GM19372 (cell line): ENCODE results near the gene POLDIP3.
"Not testable (repeated sequence)": the region's sequence is repeated elsewhere in the genome, so short reads cannot be mapped to it uniquely, and the experiment has no call there.

Experiments
- ATAC-seq: cut with Tn5 transposase; IDR thresholded peaks from one replicate; pipeline ENCODE4 v1.9.1; 2021; ENCODE audit warnings: mild to moderate bottlenecking, low read depth, moderate library complexity; ENCODE audit not compliant: unreplicated experiment

The POLDIP3 gene

DNA sequence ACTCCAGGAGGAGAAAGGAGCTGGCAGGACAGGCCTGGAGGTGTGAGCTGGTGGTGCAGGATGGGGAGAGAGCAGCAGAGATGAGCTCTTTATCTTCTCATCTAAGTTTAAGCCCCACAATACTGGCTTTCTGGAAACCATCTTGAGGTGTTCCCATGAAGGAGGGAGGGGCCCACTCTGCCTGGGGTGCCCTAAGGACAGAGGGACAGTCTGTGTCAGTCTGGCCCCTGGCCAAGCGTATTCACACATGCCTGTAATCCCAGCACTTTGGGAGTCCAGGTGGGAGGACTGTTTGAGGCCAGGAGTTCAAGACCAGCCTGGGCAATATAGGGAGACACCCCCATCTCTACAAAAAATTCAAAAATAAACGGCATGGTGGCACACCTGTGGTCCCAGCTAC is 52.0 kb downstream of the POLDIP3 start:
- no peak for ATAC-seq

DNA sequence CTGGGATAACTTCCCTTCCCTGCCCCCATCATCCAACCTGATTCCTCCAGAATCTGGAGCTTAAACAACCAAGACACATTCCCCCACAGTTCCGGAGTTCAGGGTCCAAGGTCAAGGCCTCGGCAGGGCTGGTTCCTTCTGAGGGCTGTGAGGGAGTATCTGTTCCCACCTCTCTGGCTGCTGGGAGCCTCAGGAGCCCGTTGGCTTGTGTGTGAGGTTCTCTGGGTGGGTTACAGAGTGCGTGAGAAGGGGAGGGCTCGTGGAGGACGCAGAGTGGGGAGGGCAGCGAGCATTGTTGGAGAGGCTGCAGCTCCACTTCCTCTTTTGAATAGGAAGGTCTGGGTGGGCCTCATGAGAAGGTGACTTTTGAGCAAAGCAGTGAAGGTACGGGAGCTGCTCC is 52.4 kb downstream of the POLDIP3 start:
- no peak for ATAC-seq

DNA sequence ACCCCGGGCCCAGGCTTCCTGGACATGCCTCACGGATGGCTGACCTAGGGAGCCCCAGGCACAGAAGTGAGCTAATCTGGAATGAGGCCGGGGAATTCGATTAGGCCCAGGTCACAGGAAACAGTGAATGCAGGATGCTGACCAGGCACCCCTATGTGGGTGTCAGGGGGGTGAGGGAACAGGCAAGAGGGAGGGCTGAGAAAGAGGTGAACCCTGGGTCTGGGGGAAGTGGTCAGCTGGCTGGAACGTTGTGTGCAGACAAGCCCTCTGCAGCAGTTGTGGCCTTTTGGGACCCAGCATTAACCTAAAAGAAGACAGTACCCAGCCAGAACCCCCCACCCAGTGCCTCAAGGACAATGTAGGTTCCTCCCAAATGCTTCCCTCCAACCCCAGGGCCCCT is 52.8 kb downstream of the POLDIP3 start:
- no peak for ATAC-seq

DNA sequence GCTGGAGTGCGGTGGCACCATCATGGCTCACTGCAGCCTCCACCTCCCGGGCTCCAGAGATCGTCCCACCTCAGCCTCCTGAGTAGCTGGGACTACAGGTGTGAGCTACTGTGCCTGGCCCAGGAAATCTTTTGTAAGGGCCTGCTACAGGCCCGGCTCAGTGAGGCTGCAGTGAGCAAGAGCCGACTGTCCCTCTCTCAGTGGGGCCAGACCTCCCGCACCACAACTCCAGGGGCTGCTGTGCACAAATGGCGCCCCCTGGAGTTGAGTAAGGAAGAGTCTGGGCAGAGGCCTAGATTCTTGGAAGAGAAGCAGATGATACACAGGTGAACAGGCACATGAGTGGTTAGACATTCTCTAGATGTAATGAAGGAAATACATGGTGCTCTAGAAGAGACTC is 53.9 kb downstream of the POLDIP3 start:
- ATAC-seq, result no peak

DNA sequence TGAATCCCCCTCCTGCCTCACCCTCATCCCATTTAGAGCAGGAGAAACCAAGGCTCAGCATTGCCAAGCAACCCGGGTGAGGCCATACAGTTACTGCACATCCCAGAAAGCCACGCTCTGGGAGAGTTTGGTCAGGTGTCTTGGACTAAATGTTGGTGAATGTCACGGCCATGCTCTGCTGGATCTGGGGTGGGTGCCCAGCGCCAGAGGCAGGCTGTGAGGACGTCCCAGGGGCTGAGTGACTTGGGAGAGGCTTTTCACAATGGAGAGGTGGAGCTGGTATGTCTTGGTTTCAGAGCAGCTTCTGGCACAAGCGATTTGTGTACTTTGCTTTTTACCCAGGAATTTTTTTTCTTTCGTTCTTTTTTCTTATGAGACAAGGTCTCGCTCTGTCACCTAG is 54.3 kb downstream of the POLDIP3 start:
- ATAC-seq, result no peak

DNA sequence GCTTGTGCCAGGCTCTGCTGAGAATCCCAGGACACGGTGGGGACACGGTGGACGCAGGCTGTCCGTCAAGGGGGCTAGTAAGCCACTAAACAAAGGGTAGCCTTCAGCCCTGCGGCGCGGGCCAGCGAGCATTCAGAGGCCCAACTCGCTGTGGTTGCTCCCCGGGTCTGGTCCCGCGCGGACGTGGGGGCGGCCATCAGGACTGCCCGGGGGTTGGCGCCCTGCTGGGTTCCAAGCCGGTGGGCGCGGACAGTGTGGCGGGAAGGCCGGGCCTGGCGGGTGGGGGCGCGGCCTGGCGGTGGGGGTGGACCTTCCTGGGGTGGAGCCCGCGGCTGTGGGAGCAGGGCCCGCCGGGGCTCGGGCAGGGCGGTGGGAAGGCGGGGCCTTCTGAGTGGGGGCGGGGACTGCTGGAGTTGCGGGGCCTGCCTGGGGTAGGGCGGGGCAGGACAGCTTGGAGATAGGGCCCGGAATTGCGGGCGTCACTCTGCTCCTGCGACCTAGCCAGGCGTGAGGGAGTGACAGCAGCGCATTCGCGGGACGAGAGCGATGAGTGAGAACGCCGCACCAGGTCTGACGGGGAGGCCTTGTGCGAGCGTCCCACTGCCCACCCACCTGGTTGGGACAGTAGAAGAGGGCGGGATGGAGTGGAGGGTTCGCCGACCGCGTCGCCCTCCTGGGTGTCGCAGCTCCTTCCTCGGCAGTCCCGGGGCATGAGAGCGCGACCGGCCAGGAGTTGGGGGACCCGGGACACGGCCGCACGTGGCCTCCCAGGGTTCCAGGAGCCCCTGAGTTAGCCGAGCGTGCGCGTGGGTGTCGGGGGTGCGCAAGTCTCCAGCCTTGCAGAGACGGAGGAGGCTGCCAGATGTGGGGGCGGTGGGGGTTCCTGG is 61.0 kb downstream of the POLDIP3 start, which contains the start of gene SERHL2:
Gene SERHL2 (plus strand): TSS at position 482 of the 887 bp plus-strand sequence. CDS start 65 bp downstream, at position 547.
- ATAC-seq, result no peak

DNA sequence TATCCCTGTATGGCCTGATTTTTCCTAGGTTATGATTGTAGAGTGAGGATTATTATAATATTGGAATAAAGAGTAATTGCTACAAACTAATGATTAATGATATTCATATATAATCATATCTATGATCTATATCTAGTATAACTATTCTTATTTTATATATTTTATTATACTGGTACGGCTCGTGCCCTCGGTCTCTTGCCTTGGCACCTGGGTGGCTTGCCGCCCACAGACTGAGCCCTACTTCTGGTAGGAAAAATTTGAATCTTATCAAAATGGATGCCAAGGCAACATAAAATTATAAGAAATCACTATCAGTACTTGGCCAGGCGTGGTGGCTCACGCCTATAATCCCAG is 62.4 kb downstream of the POLDIP3 start:
- not testable (repeated sequence) for ATAC-seq

DNA sequence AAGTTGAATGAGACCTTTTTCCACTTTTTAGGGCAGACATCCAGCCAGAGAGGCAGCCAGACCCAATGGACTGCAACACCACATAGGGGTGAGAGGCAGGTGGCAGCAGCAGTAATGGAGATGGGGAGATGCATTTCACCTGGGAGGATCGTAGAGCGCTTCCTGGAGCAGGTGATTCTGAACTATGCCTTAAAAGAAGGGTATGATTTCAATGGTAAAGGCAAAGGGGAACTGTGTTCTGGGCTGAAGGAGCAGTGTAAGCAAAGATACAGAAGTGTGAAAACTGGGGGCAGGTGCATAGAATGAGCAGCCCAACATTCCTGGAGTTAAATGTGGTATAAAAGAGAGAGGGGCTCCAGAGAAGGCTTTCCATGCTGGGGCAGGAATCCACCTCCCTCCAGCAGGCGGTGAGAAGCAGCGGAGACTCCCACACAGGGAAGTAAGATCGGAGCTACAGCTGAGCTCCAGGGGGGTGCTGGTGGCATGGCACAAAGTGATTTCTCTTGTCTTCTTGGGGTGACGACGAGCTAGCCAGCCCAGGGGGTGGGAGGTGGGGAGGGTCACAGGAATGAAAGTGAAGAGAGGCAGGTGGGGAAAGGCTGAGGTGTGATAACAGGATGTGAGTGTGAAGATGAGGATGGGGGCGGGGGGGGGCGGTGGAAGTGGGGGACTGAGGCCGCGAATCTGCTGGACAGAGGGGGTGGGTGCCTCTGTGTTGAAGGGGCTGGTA is 65.2 kb downstream of the POLDIP3 start:
- ATAC-seq, result no peak

DNA sequence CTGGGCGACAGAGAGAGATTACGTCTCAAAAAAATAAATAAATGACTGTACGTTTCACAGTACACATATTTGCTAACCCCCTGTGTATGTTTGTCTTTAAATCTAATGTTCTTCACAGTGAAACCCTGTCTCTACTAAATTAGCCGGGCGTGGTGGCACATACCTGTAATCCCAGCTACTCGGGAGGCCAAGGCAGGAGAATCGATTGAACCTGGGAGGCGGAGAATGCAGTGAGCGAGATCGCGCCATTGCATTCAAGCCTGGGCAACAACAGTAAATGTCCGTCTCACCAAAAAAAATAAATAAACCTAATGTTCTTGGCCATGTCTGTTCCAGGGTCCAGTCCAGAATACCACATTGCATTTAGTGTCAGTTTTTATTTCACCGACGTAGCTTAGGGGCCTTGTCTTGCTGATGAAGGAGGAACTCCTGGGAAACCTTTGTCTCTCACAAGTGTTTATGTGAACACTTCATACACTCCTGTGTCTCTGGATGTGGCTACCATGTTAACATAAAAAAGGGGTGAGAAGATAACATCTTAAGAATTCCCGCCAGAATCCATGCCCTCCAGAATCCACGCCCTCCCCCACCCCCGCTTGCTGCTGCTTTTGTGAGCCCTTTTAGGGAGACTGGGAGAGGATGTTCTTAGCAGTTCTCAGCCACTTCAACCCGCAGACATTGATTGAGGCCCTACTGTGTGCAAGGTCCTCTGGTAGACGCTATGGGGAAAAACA is 65.9 kb downstream of the POLDIP3 start:
- ATAC-seq, result no peak

DNA sequence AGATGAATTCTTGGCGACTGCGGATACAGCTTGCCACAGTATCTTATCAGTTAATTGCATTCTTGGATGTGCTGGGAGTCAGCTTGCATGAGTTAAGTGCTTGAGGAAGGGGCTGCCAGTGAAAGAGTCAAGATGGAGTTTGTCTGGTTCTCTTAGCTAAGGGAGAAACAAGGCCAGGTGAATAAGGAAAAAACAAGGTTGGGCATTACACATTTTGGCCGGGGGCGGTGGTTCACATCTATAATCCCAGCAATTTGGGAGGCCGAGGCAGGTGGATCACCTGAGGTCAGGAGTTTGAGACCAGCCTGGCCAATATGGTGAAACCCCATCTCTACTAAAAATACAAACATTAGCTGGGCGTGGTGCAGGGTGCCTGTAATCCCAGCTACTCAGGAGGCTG is 66.6 kb downstream of the POLDIP3 start:
- not testable (repeated sequence) for ATAC-seq

DNA sequence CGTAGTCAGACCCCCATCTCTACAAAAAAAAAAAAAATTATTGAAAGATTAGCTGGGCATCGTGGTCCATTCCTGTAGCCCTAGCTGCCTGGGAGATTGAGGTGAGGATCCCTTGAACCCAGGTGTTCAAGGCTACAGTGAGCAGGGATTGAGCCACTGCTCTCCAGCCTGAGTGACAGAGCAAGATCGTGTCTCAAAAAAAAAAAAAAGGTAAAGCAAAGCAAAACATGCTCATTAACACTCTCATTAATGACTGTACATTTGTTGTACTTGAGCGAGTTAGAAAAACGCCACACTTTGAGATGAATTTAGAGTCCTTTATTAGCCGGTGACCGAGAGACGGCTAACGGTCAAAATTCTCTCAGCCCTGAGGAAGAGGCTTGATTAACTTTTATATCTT is 67.1 kb downstream of the POLDIP3 start:
- ATAC-seq, result no peak

DNA sequence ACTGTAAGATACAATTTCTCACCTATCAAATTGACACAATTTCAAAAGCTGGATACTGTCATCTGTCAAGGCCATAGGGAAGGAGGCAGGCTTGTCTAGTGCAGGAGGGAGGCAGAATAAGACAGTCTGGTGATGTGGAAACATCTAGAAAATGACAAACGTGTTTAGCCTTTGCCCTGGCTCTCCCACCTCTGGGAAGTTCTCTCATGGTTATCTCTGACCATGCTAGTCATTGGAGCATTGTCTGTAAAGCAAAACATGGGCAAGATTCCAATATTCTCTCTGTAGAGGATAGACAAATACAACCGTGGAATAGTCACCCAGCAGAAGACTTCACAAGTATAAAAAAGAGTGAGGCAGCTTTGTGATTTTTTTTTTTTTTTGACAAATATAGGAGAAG is 70.0 kb downstream of the POLDIP3 start:
- no peak for ATAC-seq

DNA sequence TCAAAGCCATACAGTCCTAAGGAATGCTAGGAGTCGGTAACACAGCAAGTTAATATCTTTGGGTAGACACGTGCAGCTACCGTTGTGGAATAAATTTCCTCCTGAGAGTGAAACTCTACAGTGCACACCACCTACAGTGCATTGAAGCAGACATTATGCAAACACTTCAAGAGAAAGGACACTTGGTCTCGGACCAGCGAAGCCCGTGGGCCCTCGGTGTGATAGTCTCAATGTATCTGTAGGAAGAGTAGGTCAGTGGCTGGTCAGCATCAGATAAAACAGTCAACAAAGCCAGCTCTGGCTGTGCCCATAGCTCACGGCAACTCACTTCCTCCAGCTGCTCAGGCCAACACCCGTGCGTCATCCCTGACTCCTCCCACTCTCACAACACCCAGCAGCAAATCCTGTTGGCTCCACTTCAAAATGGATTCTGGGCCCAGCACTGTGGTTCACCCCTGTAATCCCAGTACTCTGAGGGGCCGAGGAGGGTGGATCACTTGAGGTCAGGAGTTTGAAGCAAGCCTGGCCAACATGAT is 75.4 kb downstream of the POLDIP3 start:
- not testable (repeated sequence) for ATAC-seq

DNA sequence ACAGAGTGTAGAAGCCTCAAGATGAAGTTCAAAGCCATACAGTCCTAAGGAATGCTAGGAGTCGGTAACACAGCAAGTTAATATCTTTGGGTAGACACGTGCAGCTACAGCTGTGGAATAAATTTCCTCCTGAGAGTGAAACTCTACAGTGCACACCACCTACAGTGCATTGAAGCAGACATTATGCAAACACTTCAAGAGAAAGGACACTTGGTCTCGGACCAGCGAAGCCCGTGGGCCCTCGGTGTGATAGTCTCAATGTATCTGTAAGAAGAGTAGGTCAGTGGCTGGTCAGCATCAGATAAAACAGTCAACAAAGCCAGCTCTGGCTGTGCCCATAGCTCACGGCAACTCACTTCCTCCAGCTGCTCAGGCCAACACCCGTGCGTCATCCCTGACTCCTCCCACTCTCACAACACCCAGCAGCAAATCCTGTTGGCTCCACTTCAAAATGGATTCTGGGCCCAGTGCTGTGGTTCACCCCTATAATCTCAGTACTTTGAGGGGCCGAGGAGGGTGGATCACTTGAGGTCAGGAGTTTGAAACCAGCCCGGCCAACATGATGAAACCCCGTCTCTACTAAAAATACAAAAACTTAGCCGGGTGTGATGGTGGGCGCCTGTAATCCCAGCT is 77.4 kb downstream of the POLDIP3 start:
- not testable (repeated sequence) for ATAC-seq

DNA sequence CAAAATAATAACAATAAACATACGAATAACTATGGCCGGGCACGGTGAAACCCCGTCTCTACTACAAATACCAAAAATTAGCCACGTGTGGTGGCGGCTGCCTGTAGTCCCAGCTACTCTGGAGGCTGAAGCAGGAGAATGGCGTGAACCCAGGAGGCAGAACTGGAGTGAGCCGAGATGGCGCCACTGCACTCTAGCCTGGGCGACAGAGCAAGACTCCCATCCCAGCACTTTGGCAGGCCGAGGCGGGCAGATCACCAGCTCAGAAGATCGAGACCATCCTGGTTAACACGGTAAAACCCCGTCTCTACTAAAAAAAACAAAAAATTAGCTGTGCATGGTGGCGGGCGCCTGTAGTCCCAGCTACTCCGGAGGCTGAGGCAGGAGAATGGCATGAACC is 78.0 kb downstream of the POLDIP3 start:
- ATAC-seq, result not testable (repeated sequence)

DNA sequence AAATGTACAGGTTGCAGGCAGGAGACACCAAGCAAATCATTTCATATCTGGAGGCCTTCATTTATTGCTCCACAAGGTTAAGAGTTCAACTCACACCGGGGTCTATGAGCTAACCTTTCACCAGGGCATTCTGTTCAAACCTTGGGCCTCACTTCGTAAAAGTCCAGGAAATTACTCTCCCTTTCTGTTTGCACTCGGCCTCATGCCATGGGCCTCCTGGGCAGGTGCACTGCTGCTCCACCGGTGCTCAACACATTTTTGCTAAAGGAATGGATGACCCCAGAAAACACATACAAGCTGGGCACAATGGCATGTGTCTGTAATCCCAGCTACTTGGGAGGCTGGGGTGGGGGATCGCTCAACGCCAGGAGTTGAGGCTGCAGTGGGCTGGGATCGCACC is 78.5 kb downstream of the POLDIP3 start:
- ATAC-seq, result no peak

DNA sequence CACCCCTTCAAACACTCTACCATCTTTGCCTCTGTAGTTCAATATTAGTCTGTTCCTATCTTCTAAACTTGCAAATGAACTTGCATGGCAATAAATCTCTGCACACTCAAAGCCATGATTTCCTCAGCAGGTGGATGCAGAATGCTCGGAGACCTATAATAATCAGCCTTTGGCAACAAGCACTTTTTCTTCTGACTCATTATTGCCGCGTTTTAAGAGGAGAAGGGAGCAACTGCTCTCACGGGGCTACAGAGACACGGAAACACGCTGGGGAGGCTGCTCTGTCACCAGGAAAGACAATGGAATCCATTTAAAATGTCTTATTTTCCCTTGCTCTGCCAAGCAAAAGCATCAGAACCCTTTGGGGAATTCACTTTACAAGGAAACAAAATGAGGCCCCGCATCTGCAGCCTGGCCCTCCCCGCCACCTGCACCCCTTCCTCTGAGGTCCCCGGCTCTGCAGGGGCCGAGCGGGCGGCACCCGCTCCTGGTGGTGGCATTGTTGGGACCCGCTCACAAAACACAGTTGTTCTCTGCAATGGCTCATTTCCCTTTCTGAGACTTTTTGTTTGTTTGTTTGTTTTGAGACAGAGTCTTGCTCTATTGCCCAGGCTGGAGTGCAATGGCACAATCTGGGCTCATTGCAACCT is 79.5 kb downstream of the POLDIP3 start:
- ATAC-seq, result not testable (repeated sequence)
